HG03103 (cell line): ENCODE data around the gene GDF11.

Experiments used
- ATAC-seq: cut with Tn5 transposase; IDR thresholded peaks from one replicate; pipeline ENCODE4 v1.9.1; 2021; ENCODE audit warnings: low read depth; ENCODE audit not compliant: unreplicated experiment

GDF11 gene

GRCh38 chr12:55777856-55778255 lies 34.9 kb downstream of the GDF11 start:
- no peak for ATAC-seq

GRCh38 chr12:55780685-55781084 lies 37.8 kb downstream of the GDF11 start:
- ATAC-seq, result no peak

DNA sequence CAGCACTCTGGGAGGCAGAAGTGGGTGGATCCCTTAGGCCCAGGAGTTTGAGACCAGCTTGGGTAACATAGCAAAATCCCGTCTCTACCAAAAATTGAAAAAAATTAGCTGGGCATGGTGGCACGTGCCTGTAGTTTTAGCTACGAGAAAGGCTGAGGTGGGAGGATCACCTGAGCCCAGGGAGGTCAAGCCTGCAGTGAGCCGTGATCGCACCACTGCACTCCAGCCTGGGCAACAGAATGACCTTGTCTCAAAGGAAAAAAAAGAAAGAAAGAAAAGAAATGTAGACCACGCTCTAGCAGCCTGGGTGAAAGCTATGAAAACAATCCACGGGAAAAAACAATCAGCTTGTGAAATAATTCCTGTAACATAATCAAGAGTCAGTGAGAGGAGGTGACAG lies 45.6 kb downstream of the GDF11 start:
- no peak for ATAC-seq

GRCh38 chr12:55789171-55789570 lies 46.2 kb downstream of the GDF11 start:
- ATAC-seq, result no peak

DNA sequence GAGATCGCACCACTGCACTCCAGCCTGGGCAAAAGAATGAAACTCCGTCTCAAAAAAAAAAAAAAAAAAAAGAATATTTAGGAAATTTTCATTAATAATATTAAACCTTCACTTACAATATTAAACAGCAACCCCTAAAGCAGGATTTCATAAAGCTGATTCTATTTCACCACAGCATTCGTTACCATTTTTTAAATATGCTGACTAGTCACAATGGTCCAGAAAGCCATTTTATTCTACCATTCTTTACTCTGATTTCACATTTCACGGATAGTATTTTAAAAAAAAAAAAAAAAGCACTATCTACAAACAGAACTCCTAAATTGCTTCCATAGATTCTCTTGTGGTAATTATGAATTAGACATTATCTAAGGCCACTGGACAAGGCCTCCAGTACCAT lies 47.0 kb downstream of the GDF11 start:
- ATAC-seq, result no peak

- no peak for ATAC-seq
Observed at GRCh38 chr12:55795950-55796349, 53.0 kb downstream of the GDF11 start.

DNA sequence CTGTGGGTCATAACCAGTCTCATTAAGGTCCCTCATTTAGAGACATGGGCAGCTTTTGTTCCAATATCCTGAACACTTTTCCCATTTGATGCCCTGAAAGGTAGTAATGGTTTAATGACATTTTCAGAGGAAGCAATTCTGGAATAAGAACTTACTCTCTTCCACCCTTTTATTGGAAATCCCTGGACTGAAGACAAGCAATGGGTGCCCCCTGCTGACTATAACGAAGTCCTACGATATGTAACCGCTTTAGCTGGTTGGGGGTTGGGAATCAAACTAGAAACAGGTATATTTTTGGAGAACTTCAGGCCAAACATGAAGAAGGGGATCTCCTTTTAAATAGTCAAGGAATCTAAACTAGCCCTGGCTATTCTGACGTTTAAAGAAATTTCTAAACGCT lies 54.1 kb downstream of the GDF11 start:
- no peak for ATAC-seq

- no peak for ATAC-seq
Observed at GRCh38 chr12:55797550-55797949, 54.6 kb downstream of the GDF11 start.
